GM12801 (cell line): ENCODE results near the gene RFT1.

Source experiments
- TF ChIP-seq, protein P1 (sequence below): IDR thresholded peaks from one replicate; pipeline ENCODE4 v1.5.1; 2011; ENCODE audit warnings: control low read depth; ENCODE audit not compliant: insufficient read length; ENCODE audit errors: extremely low read depth

Gene RFT1

DNA sequence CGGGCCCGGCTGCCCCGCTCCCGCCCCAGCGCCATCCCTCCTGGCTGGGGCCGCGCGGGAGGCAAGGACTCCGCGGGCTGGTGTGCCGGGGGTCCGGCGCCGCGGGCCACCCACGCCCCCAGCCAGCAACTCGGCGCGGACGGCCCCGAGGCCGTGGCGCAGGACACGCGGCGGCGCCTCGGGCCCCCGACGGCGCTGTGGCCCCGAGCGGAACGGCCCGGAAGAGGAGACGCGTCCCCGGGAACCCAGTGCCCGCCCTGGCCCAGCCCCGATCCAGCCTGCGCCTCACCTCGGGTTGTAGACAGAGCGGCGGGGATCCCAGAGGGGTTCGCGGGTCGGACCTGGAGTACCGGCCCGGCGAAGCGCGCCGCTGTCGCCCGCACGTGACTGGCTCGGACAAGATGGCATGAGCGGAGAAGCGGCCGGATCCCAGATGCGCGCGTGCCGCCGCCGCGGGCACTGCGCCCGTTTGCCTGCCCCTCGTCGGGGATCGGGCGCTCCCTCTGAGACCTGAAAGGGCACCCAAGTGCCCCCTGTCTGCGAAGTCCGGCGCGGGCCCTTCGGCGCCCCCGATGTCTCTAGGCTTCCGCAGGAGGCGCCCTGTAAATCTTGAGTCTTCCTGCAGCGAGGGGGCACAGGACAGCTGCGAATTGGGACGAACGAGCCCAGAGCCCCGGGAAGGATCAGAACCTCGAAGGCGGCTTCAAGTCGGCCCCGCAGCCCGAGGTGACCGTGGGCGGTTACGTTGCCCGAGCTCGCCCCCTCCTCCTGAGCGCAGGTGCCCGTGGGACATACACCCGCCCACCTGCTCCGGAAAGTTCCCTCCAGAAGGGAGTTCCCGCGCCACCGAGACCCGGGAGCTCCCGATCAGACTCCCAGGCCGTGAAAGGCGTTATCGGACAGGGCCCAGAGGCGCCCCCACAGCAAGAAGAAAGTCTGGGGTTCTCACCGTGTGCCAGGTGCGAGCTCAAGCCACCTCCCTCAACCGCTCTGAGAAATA, 83.8 kb downstream of the RFT1 start:
- TF ChIP-seq, protein P1, sequence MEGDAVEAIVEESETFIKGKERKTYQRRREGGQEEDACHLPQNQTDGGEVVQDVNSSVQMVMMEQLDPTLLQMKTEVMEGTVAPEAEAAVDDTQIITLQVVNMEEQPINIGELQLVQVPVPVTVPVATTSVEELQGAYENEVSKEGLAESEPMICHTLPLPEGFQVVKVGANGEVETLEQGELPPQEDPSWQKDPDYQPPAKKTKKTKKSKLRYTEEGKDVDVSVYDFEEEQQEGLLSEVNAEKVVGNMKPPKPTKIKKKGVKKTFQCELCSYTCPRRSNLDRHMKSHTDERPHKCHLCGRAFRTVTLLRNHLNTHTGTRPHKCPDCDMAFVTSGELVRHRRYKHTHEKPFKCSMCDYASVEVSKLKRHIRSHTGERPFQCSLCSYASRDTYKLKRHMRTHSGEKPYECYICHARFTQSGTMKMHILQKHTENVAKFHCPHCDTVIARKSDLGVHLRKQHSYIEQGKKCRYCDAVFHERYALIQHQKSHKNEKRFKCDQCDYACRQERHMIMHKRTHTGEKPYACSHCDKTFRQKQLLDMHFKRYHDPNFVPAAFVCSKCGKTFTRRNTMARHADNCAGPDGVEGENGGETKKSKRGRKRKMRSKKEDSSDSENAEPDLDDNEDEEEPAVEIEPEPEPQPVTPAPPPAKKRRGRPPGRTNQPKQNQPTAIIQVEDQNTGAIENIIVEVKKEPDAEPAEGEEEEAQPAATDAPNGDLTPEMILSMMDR = no peak

DNA sequence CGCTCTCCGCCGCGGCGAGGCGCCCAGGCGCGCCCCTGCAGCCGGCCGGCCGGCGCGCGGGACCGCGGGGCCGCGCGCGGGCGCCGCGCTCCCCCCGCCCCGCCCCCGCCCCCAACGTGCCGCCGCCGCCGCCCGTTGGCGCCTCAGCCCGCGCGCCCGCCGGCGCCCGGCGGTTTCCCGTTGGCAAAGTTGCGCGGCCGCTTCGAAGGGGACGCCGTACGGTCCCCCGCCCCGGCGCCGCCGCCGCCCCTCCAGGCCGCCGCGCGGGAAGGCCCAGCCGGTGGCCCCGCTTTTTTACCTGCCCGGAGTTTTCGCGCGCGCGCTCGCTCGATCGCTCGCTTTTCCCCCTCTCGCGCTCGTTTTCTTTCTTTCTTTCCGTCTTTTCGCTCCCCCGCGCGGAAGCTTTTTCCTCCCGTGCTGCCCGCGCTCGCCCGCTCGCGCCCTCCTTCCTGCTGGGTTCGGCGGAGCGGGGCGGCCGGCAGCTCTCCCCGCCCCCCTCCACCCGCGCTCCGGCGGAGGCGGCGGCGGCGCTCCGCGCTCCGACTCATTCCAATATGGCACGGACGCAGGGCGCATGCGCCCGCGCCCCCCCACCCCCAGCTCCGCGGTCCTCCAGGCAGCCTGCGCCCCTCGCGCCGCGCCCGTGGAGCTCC, 84.6 kb downstream of the RFT1 start, which contains the start of gene SFMBT1:
TSS of gene SFMBT1 (minus strand) at position 556 of the 653 bp plus-strand sequence. CDS start 76,945 bp downstream, outside the sequence.
- TF ChIP-seq, protein P1 = no peak

DNA sequence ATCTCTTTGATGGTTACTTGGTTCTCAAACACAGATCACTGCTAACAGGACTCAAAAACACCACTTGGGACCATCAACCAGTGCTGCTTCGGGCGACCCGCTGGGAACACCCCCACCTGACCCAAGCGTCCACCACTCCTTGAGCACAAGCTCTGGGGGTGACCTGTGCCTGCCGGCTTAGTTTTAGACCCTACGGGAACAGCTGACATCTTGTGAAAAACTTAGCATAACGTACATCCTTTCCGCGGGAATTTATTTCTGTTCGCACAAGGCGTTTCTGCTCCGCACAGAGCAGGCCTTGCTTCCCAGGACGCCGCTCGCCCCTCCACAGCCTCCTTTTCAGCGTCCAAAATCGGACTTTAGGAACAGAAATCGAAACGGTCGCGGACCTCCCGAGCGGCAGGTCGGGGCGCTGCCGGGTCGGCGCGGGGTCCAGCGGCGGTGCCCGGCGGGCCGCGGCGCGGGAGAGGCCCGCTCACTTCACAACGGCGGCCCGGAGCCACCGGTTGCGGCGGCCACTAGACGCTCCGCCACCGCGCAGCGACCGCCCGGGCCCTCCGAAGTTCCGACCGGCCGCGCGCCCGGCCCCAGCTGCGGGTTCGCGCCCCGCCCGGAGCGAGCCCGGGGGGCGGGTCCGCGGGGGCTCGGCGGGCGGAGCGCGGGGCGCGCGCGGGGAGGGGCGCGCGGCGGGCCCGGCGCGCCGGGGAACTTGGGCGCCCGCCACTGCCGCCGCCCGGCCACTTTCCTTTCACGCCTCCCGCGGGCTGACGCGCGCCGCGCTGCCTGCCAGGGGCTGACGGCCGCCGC, 85.3 kb downstream of the RFT1 start:
- TF ChIP-seq, protein P1 = no peak

DNA sequence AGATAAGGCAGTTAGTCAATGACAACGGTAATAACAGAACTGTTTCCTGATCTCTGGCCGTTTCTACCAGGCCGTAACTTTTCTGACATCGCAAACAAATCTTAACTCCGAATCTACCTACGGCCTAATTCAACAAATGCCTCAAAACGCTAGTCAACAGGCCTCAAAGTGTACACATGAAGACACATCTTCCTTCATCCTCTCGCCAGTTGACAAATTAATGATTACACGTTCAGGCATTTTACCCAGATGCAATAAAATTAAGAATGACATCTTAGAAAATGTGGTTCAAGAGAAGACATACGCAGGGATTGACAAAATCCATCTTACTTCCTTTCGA, 85.9 kb downstream of the RFT1 start:
- TF ChIP-seq, protein P1 = no peak

DNA sequence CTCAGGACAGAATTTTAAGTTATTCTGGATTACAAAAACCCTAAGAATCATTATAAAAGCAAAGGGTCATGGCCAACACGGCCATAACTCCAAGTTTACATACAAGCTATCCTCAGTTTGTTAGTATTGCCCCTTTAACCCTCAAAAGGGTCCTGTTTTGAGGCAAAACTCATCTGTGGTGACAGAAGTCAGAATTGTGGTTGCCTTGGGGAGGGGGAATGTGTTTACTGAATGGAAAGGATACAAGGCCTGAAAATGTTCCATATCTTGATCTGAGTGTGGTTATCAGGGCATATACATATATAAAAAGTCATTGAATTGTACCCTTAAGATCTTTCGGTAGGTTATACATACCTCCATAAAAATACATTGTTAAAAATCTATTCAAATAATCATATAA, 86.5 kb downstream of the RFT1 start:
- TF ChIP-seq, protein P1 = no peak

DNA sequence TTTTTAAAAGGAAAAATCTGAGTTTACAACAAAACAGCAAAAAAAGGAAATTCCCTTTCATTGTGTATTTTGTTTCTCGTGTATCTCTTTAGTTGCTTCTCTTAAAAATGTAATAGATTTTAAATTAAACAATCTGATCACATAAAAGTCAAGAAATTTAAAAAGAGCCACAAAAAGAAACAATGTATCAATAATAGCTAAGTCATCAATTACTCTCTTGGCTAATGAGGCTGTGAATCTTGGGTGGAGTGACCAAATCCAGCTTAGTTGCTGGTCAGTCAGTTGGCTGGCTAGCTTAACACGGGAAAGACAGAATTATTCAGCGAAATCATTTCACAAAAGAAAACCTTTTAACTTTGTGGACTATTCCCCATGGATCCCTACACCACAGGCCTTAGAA, 87.6 kb downstream of the RFT1 start:
- TF ChIP-seq, protein P1 = no peak

DNA sequence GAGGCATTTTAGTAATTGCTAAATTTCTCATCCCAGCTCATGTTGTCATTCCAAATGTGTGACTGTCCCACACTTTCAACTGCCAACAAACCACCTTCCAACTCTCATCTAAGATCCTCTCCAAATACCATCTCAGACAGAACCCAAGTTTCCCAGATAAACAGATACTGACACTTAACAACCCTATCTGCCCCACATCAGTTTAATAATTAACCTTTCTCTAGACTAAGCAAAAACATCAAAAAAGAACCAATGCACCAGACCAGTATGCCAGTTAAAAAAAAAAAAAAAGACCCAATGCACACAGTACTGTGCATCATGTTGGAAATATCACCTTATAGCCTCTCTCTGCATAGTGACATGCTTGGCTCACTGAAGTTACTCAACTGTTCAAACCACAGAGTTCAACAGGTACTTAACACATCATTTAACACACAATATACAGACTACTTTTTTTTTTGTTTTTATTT, 89.8 kb downstream of the RFT1 start:
- TF ChIP-seq, protein P1 = no peak
